NCI-H345 treated with DMSO at 0.1 percent for 48 hours (cell line): ENCODE measurements around the gene FYB1.
"Not testable (repeated sequence)": the region's sequence is repeated elsewhere in the genome, so short reads cannot be mapped to it uniquely, and the experiment has no call there.

Source experiments
- DNase-seq: peaks from one replicate; lab custom pipeline; 2025; ENCODE audit not compliant: unreplicated experiment; lab: John Stamatoyannopoulos, UW

FYB1 gene

GRCh38 chr5:39190311-39191102, 28.9 kb downstream of the FYB1 start:
- no peak for DNase-seq

- DNase-seq, result no peak
Observed at GRCh38 chr5:39189292-39189955, 29.9 kb downstream of the FYB1 start.

GRCh38 chr5:39187831-39188731, 31.3 kb downstream of the FYB1 start:
- no peak for DNase-seq

- no peak for DNase-seq
Observed at GRCh38 chr5:39186722-39187539, 32.4 kb downstream of the FYB1 start.

- no peak for DNase-seq
Observed at GRCh38 chr5:39186289-39186688, 33.1 kb downstream of the FYB1 start.

- DNase-seq, result no peak
Observed at GRCh38 chr5:39185761-39186160, 33.6 kb downstream of the FYB1 start.

- not testable (repeated sequence) for DNase-seq
Observed at GRCh38 chr5:39179561-39179960, 39.8 kb downstream of the FYB1 start.

GRCh38 chr5:39178861-39179260, 40.5 kb downstream of the FYB1 start:
- no peak for DNase-seq

GRCh38 chr5:39178171-39178570, 41.2 kb downstream of the FYB1 start:
- no peak for DNase-seq

- DNase-seq, result no peak
Observed at GRCh38 chr5:39177631-39177964, 41.8 kb downstream of the FYB1 start.

GRCh38 chr5:39176759-39177630, 42.4 kb downstream of the FYB1 start:
- no peak for DNase-seq

- DNase-seq, result no peak
Observed at GRCh38 chr5:39175273-39175955, 43.9 kb downstream of the FYB1 start.

GRCh38 chr5:39173069-39173468, 46.3 kb downstream of the FYB1 start:
- no peak for DNase-seq

GRCh38 chr5:39172593-39172992, 46.8 kb downstream of the FYB1 start:
- DNase-seq, result no peak

- no peak for DNase-seq
Observed at GRCh38 chr5:39171647-39172046, 47.7 kb downstream of the FYB1 start.

- DNase-seq, result no peak
Observed at GRCh38 chr5:39169081-39169480, 50.3 kb downstream of the FYB1 start.

GRCh38 chr5:39167972-39168342, 51.4 kb downstream of the FYB1 start:
- no peak for DNase-seq

GRCh38 chr5:39167141-39167971, 52.0 kb downstream of the FYB1 start:
- no peak for DNase-seq
